GM23248 (cell line): ENCODE data around the gene ASB13.

Experiments
- EZH2 ChIP-seq: fragments of 200-600 bp; sonication (generic); IDR thresholded peaks from 2 replicates; pipeline ENCODE4 v1.6.1; 2018; ENCODE audit warnings: antibody characterized with exemption, mild to moderate bottlenecking; ENCODE audit not compliant: insufficient read depth, poor library complexity, severe bottlenecking
- EZH2phosphoT487 ChIP-seq: fragments of 200-600 bp; sonication (generic); IDR thresholded peaks from 2 replicates; pipeline ENCODE4 v1.6.1; 2018; ENCODE audit warnings: antibody characterized with exemption, moderate library complexity, mild to moderate bottlenecking, low read depth; ENCODE audit not compliant: insufficient read depth

DNA sequence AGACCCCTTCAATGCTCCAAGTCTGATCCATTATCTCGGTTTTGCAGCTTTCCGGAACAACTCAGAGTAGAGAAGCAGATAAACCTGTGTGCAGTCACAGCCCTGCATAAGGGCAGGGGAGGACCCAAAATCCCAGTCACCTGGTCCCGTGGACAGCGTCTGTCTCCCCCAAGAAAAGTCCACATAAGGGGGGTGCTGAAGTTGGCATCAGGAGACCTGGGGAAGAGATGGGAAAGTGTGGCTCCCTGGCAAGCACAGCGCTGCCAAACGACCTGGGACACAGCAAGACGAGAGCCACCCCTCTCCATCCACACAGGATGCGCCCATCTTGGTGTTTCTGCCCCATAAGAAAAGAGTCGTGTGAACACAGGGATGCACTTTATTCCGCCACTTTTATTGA, 27.9 kb downstream of the ASB13 start:
- TF ChIP-seq EZH2phosphoT487 (no peak), EZH2 (no peak)
